ENCODE measurements around the gene TMEM30A. TPM values are rescaled to one million over a fixed set of nuclear protein-coding genes. Genes with fewer than 3 reads are reported as not detected.

TMEM30A gene
- total and polyA plus RNA-seq, 2 of the 13 experiments (the other 11 are each of a cell fraction or from before 2014, with no cell fraction given), result 17.6 to 54.4 TPM

DNA sequence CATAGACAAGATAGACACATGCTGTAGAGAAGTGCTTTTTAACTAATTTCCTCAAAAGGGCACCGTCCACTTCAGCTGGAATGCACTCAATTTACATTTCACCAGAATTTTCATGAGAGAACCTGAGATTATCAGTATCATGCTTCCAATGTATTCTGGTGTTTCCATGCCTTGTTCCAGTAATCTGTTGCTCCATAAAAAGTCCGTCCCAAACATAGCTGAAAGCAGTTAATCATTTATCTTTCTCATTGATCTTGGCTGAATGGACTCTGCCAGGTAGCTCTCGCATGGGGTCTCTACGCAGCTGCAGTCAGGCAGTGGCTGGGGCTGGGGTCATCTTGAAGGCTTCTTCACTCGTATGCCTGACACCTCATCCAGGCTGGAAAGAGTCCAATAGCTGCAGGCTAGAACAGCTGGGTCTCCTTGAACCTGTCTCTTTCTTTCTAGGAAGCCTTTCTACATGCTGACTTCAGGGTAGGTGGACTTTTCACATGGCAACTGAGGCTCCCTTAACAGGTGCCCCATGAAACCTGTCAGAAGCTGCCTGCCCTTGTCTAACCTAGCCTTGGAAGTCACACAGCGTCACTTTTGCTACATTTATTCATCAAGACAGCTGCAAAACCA, 60.2 kb downstream of the TMEM30A start (continued):
- TF ChIP-seq, protein P1, sequence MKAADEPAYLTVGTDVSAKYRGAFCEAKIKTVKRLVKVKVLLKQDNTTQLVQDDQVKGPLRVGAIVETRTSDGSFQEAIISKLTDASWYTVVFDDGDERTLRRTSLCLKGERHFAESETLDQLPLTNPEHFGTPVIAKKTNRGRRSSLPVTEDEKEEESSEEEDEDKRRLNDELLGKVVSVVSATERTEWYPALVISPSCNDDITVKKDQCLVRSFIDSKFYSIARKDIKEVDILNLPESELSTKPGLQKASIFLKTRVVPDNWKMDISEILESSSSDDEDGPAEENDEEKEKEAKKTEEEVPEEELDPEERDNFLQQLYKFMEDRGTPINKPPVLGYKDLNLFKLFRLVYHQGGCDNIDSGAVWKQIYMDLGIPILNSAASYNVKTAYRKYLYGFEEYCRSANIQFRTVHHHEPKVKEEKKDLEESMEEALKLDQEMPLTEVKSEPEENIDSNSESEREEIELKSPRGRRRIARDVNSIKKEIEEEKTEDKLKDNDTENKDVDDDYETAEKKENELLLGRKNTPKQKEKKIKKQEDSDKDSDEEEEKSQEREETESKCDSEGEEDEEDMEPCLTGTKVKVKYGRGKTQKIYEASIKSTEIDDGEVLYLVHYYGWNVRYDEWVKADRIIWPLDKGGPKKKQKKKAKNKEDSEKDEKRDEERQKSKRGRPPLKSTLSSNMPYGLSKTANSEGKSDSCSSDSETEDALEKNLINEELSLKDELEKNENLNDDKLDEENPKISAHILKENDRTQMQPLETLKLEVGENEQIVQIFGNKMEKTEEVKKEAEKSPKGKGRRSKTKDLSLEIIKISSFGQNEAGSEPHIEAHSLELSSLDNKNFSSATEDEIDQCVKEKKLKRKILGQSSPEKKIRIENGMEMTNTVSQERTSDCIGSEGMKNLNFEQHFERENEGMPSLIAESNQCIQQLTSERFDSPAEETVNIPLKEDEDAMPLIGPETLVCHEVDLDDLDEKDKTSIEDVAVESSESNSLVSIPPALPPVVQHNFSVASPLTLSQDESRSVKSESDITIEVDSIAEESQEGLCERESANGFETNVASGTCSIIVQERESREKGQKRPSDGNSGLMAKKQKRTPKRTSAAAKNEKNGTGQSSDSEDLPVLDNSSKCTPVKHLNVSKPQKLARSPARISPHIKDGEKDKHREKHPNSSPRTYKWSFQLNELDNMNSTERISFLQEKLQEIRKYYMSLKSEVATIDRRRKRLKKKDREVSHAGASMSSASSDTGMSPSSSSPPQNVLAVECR (CRISPR knock-in tag; IDR thresholded peaks at IDR 0.05; ENCODE audit: borderline replicate concordance), result peak; percentile 14; the same call in 1 of the 2 replicates
- TF ChIP-seq ZNF512B (CRISPR knock-in tag; IDR thresholded peaks at IDR 0.05; ENCODE audit: borderline replicate concordance) (no peak), ZSCAN30 (CRISPR knock-in tag; IDR thresholded peaks at IDR 0.05) (no peak), TOPORS (CRISPR knock-in tag; IDR thresholded peaks at IDR 0.05) (no peak), HNF1A (IDR thresholded peaks at IDR 0.05; ENCODE audit: low read depth) (peak; percentile 68; the same call in 1 of the 2 replicates), HNF1A (CRISPR knock-in tag; IDR thresholded peaks at IDR 0.05; ENCODE audit: borderline replicate concordance) (peak; percentile 71; the same call in 1 of the 2 replicates), ZEB1 (IDR thresholded peaks at IDR 0.05; ENCODE audit: insufficient replicate concordance, low read depth) (peak; percentile 20), ARID3A (IDR thresholded peaks at IDR 0.05; ENCODE audit: low read depth, low read length) (0 out of 2 replicates have a peak, but pooled peaks have one; percentile 37)

Data from HepG2 (cell line).